CD1c-positive myeloid dendritic cell (primary cell): ENCODE results near the gene IL20RB.

Source experiments
- DNase-seq: peaks from one replicate; pipeline ENCODE4 v3.0.0-alpha.2; 2016; ENCODE audit errors: extremely low spot score

IL20RB gene, protein sequence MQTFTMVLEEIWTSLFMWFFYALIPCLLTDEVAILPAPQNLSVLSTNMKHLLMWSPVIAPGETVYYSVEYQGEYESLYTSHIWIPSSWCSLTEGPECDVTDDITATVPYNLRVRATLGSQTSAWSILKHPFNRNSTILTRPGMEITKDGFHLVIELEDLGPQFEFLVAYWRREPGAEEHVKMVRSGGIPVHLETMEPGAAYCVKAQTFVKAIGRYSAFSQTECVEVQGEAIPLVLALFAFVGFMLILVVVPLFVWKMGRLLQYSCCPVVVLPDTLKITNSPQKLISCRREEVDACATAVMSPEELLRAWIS

DNA sequence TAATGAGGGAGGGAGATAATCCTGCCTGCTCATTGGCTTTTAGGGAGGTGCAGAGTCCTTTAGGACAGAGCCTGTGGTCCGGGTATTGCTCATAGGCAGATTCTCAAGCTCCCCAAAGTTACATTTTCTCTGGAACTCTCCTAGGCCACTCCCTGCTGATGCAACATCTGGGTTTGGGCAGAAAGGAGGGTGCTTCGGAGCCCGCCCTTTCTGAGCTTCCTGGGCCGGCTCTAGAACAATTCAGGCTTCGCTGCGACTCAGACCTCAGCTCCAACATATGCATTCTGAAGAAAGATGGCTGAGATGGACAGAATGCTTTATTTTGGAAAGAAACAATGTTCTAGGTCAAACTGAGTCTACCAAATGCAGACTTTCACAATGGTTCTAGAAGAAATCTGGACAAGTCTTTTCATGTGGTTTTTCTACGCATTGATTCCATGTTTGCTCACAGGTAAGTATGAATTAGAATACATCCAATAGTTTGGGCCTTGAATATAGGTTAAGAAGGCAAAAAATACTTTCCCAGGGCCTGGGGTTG lies at the start of gene IL20RB:
IL20RB (plus strand) TSS at position 233 of the 538 bp plus-strand sequence; CDS start at position 364, 131 bp downstream.
- DNase-seq: no peak

DNA sequence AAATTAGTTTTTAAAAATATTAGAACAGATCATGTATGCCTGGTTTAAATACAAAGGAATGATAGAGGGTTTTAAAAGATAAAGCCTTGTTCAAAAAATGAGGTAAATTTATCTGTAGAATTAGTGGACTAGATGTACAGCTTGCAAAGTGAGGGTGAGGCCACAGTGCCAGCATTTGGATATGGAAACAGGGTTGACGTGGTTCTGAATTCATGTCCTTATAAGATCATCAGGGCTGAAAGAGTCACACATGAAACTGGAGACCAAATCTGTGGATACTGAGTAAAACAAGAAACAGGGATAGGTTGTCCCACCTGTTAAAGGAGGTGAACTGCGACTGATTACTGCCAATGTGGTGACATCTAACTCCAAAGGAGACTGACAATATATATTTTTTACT lies 49.5 kb upstream of the IL20RB start:
- DNase-seq: no peak

DNA sequence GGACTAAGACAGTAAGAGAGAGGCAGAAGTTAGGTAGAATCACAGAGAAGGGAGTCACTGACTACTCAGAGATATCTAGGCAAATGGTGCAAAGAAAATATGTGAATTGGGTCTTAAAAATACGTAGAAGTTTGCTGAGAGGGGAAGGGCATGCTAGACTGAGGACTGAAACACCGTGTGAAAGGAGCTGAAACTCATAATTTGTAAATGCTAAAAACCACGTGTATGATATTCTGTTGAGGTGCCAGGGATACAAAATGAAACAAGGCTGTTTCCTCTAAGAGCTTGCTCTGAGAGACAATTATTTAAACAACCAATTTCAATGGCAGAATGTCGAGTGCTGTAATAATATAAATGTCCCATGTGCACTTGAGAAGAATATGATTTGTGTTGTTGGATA lies 48.6 kb upstream of the IL20RB start:
- no peak for DNase-seq

DNA sequence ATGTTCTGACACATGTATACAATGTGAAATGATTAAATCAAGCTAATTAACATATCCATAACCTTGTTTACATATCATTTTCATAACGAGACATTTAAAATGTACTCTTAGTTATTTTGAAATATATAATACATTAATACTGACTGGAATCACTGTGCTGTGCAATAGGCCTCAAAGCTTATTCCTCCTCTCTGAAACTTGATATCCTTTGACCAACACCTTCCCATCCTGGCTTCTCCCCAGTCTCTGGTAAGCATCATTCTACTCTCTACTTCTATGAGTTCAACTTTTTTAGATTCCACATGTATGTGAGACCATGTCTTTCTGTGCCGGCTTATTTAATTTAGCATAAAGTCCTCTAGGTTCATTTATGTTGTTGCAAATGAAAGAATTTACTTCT lies 47.1 kb upstream of the IL20RB start:
- DNase-seq: no peak

DNA sequence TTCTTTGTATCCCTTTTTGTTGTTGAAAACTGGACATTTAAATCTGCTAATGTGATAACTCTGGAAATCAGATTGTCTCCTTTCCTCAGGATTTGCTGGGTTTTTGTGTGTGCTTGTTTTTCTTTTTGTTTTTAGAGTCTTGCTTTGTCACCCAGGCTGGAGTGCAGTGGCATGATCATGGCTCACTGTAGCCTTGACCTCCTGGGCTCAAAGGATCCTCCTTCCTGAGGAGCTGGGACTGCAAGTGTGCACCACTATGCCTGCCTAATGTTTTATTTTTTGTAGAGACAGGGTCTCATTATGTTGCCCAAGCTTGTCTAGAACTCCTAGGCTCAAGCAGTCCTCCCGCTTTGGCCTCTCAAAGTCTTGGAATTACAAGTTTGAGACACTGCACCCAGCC lies 44.6 kb upstream of the IL20RB start:
- DNase-seq: no peak

DNA sequence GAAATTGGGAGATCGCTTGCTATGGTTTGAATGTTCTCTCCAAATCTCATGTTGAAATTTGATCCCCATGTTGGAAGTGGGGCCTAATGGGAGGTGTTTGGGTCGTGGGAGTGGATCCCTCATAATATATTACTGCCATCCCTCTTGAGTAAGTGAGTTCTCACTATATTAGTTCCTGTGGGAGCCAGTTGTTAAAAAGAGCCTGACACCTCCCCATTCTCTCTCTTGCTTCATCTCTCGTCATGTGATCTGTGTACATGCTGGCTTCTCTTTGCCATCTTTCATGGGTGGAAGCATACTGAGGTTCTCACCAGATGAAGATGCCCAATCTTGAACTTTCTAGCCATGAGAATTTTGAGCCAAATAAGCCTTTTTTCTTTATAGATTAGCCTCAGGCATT lies 43.0 kb upstream of the IL20RB start:
- DNase-seq: no peak

DNA sequence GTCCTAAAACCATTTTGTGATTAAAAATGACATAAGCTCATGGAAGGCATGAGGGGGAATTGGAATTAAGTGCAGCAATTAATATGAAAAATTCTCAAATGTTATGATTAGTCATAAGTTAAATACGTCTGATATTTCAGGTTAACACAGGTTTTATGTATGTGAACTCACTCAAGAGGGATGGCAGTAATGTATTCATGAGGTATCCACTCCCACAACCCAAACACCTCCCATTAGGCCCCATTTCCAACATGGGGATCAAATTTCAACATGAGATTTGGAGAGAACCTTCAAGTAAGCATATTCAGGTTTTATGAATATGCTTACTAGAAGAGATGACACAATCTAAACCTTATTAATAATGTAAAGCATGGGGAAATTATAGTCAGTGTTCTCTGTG lies 41.6 kb upstream of the IL20RB start:
- no peak for DNase-seq

DNA sequence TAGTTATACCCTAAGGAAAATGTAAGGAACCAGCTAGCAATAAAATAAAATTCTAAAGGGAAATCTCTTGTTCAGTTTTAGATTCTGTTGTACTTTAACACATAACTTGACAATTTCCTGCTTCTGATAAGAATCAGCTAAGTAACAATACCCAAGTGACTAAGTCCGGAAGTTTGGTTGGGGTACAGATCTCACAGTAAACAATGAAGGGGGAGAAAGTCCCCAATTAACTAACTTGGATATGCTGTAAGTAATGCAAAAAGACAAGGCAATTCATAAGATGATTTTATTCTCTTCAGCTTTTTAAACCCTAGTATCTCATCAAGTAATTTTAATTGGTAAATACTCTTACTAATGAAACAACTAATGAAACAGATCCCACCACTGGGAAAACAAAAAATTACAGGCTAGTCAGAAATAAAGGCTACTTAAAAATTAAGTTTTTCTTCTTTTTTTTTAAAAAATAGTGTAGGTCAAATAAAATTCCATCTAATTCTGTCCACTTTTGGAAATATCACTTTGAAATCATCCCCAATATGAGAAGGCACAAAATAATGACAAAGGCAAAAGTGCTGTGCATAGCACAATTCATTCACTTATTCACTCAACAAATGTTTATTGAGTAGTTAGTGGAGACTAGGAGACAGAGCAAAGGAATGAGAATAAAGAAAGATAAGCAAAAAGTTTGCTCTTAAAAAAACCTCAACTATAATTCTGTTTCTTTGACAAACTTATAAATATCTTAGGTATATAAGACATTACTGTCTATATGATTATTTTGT lies 37.8 kb upstream of the IL20RB start:
- no peak for DNase-seq

DNA sequence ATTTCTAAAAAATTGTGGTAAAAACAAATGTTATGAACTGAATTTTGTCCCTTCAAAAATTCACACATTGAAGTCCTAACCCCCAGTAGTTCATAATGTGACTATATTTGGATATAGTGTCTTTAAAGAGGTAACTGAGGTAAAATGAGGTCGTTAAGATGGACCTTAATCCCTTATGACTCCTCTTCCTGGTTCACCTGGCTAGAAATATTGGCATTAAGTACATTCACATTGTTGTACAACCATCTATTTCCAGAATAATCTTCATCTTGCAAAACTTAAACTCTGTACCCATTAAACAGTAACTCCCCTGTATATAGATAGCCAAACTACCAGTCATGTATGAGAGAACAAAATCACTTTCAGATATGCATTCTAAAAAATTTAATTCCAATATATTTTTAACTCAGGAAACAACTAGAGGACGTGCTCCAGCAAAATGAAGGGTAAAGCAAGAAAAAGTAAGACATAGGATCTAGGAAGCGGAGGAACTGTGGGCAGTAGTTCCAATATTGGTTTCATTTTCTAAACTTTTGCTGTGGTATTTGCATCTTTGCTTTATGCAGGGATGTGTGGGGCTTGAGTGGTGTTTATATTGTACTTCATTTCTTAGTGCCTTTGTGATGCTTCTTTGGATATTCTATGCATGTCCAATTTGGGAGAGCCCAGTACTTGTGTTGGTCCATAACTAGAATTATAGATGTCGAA lies 36.7 kb upstream of the IL20RB start:
- DNase-seq: no peak

DNA sequence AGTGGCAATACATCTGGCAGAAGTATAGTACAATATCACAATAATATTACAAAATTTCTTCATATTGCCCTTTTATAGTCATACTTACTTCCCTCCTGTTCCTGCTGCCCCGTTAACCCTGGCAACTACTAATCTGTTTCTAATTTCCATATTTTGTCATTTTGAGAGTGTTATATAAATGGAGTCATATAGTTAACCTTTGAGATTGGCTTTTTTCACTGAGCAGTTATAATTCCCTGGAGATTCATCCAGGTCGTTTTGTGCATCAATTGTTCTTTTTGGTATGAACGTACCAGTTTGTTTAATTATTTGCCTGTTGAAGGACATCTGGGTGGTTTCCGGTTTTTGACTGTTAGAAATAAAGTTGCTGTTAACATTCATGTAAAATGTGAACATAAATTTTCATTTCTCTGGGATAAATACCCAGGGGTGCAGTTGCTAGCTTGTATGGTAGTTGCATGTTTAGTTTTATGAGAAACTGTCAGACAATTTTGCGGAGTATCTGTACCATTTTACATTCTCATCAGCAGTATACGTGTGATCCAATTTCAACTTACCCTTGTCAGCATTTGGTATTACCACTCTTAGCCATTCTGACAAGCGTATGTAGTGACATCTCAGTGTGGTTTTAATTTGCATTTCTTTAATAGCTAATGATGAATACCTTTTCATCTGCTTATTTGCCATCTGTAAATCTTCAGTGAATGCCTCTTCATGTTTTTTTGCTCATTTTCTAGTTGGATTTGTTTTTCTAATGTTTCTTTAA lies 32.2 kb upstream of the IL20RB start:
- peak; percentile 14 for DNase-seq

DNA sequence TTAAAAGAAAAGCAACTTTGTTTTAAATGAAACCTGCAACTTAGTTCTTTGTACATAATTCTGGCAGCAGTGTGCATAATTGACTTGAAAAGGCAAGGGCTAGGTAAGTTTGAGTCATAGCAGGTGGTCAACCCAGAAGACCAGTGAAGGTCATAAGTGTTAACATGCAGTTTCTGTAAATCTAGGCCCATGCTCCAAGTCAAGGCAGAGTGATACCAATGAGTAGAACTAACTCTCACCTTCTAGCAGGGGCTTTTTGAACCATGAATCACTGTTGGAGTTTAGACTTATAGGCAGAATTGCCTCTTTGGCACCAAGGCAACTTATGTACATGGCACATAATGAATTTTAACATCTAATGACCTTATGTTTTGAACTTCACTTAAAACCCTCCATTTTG lies 29.5 kb upstream of the IL20RB start:
- DNase-seq: no peak

DNA sequence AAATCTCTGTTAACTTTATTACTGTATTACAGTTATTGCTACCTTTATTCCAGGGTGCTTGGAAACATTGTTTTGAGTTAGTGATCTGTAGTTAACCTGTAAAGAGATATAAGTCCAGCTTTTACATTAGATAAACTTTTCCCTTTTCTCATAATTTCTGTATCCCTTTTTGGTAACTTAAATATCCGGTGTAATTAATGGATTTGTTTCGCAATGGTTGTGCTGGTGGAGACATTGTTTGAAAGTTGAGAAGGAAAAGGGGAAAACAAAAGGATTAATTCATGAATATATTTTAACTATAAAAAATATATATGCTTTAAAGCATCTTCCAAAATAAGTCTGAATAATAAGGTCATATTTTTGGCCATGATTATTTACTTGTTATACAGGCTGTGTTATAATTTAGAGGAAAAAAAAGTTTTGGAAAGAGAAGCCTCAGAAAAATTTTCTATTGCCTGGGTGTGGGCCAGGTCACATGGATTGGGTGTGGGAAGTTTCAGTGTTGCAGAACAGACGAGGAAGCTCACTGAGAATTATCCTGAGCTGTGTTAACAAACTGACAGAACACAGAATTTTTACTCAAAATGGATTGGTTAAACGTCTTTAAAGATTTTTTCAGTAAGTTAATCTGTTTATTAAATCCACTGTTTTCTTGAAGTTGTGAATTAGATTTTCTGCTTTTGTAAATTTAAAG lies 27.7 kb upstream of the IL20RB start:
- peak; percentile 78 for DNase-seq

DNA sequence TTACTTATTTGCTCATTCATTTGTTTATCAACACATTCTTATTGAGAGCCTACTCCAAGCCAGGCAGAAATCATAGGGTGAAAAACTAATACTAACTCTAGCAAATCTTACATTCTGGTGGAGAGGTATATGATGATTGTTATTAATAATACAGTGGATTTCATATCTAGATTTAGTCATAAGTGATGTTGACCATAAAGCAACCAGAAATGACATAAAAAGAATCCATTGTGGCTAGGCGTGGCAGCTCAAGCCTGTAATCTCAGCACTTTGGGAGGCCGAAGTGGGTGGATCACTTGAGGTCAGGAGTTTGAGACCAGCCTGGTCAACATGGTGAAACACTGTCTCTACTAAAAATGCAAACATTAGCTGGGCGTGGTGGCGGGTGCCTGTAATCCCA lies 26.2 kb upstream of the IL20RB start:
- no peak for DNase-seq

DNA sequence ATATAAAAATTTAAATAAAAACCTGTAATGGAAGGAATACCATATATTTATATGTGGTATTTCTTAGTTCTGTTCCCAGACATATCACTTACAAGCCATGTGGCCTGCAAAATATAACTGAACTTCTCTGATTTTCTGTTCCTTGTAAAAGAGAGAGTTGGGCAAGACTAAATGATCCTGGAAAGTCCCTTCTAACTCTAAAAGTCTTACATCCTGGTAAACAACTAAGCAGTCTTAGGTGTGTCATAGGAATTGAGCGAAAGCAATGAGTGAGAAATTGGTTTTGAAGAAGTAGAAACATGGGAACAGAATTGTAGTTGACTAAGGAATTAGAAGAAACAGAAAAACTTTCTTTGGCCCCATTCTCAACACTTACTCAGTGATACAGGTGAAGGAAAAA lies 25.3 kb upstream of the IL20RB start:
- peak; percentile 81 for DNase-seq

DNA sequence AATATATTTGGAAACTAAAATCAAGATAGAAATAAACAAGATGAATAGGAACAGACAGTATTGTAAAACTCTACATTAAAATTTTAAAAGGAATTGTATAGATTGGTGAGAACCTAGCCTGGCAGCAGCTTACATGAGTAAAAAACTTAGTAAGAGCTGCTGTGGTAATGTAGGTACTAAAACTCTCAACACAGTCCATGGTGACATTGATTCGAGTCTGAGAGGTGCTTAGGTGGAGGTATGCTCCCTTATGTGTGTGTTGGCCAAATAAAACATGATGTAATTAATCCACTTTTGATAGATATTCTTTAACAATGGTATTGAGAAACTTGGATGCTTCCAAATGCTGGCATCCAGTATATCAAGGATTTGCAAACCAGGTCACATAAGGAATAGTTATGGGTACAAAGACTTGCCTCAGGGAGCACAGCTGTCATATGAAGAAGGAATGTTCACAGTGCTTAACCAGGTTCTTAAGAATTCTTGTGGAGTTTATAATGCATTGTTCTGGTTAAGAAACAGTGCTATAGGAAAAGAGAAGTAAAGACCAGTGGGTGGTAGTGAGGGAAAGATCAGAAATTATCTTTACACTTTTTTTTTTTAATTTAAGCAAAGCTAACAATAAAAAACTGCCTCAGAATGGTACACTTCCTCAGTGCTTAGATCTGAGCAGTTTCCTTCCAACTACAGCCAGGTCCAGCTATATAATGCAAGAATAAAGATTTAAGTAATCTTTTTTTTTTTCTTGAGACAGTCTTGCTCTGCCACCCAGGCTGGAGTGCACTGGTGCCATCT lies 24.6 kb upstream of the IL20RB start:
- DNase-seq: peak; percentile 61

DNA sequence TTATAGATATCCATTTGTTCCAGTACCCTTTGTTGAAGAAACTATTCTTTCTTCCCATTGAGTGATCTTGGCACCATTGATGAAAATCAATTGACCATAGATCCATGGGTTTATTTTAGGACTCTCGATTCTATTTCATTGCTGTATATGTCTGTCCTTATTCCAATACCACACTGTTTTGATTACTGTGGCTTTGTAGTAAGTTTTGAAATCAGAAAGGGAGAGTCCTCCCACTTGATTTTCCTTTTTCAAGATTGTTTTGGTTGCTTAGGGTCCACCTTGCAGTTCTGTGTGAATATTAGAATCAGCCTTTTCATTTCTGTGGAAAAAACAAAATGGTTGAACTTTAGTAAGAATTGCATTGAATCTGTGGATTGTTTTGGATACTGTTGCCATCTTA lies 20.6 kb upstream of the IL20RB start:
- no peak for DNase-seq

DNA sequence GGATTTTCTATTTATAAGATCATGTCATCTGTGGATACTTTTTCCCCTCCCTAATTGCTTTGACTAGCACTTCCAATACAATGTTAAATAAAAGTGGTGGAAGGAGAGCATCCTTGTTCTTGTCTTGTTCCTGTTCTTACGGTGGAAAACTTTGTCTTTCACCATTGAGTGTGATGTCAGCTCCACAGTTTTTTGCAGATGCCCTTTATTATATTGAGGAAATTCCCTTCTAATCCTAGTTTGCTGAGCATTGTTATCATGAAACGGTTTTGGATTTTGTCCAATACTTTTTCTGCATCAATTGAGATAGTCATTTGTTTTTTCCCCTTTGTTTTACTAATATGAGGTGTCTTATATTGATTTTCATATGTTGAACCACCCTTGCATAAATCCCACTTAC lies 19.9 kb upstream of the IL20RB start:
- DNase-seq: peak; percentile 46

DNA sequence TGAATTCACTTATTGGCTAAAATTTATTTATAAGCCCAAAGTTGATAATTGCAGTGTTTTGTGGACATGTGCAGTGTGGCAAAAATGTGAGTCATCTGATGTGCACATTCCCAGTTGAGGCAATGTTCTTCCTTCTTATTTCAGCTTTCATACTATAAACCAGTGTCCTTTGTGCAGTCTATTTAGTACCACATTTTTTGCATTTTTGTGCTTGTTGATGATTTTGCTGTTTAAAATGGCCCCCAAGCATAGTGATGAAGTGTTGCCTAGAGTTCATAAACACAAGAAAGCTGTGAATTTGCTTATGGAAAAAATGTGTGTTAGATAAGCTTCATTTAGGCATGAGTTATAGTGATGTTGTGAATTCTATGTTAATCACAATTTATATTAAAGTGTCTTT lies 19.4 kb upstream of the IL20RB start:
- peak; percentile 33 for DNase-seq

DNA sequence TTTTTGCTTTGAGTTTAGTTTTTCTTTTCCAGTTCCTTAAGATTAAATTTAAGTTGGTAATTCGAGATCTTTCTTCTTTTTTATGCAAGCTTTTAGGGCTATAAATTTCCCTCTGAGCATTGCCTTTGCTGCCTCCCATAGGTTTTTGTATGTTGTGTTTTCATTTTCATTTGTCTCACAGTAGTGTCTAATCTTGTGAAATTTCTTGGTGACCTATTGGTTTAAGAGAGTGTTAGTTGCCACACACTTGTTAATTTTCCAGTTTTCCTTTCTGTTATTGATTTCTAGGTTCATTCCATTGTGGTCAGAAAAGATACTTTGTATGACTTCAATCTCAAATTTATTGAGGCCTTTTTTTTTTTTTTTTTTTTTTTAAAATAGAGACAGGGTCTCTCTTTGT lies 18.3 kb upstream of the IL20RB start:
- DNase-seq: no peak

DNA sequence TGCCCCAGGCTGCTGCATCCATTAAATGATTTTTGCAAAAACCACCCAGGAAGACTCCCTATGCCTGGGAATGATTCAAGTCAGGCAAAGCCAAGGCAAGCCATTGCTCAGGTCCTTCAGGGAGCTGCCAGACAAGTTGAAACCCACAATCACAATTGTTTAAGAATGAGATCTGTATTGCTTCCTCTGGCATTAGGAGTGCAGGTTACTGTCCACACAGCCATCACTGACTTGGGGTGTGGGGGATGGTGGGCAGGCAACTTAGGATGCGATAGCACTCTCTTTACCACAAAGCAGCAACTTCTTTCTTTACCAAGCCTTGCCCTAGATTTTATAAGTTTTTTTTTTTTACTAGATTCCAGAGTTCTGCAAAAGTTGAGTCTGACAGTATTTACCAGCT lies 15.0 kb upstream of the IL20RB start:
- DNase-seq: no peak
